HepG2 (cell line): ENCODE measurements around the gene INTS12. TPM values are rescaled to one million over a fixed set of nuclear protein-coding genes. Genes with fewer than 3 reads are reported as not detected.

ENCODE experiments used
- CEBPB ChIP-seq: IDR thresholded peaks from 2 replicates; pipeline ENCODE4 v1.6.1; 2011; ENCODE audit warnings: low read depth, low read length, improper control_type of control experiment, borderline replicate concordance
- MYNN ChIP-seq: sonication (generic); formaldehyde crosslinking; IDR thresholded peaks from 2 replicates; pipeline ENCODE4 v1.4.0; 2020; ENCODE audit warnings: mild to moderate bottlenecking, low read depth, missing genetic modification reagents
- NRL ChIP-seq: sonication (generic); formaldehyde crosslinking; IDR thresholded peaks from 2 replicates; pipeline ENCODE4 v1.5.0; 2020; ENCODE audit warnings: missing genetic modification reagents, mild to moderate bottlenecking, moderate library complexity, borderline replicate concordance
- PCBP1 ChIP-seq: fragments of 200-400 bp; formaldehyde crosslinking; IDR thresholded peaks from 2 replicates; pipeline ENCODE4 v1.6.1; 2017; ENCODE audit warnings: mild to moderate bottlenecking, low read depth, low read length, borderline replicate concordance
- RNF219 ChIP-seq: sonication (generic); formaldehyde crosslinking; IDR thresholded peaks from 2 replicates; pipeline ENCODE4 v1.5.0; 2020; ENCODE audit warnings: mild to moderate bottlenecking, missing genetic modification reagents
- THAP8 ChIP-seq: sonication (generic); formaldehyde crosslinking; IDR thresholded peaks from 2 replicates; pipeline ENCODE4 v1.5.1; 2020; ENCODE audit warnings: missing genetic modification reagents, mild to moderate bottlenecking, borderline replicate concordance
- THYN1 ChIP-seq: sonication (generic); formaldehyde crosslinking; IDR thresholded peaks from 2 replicates; pipeline ENCODE4 v1.8.1; 2023; ENCODE audit warnings: low read depth, mild to moderate bottlenecking, moderate library complexity, missing genetic modification reagents, borderline replicate concordance
- ZNF281 ChIP-seq: sonication (generic); formaldehyde crosslinking; IDR thresholded peaks from 2 replicates; pipeline ENCODE4 v1.4.0; 2020; ENCODE audit warnings: missing genetic modification reagents, borderline replicate concordance
- ZNF383 ChIP-seq: sonication (generic); formaldehyde crosslinking; IDR thresholded peaks from 2 replicates; pipeline ENCODE4 v1.4.0; 2020; ENCODE audit warnings: missing genetic modification reagents, mild to moderate bottlenecking, borderline replicate concordance
- ZSCAN22 ChIP-seq: sonication (generic); formaldehyde crosslinking; IDR thresholded peaks from 2 replicates; pipeline ENCODE4 v1.4.0; 2020; ENCODE audit warnings: mild to moderate bottlenecking, missing genetic modification reagents
- polyA plus RNA-seq, 8 experiments: library from polyadenylated mRNA; depleted of rRNA in 3 of 8; stranded (reverse) in 7 of 8; unstranded in 1 of 8; fragments of >200 nt; fragmentation: Illumina TruSeq in 4 of 8; extraction: Trizol in 4 of 8; gene quantifications; 2 replicates each; pipeline versions ENCODE4 v1.2.1 to v1.2.3, GENCODE V29; 2011 to 2016; ENCODE audit warnings: low read depth in 4 of 8, missing spikeins in 1 of 8, mixed read lengths in 1 of 8; ENCODE audit not compliant: insufficient read depth in 1 of 8
- total RNA-seq, 5 experiments: library from RNA; depleted of rRNA; stranded (reverse); fragments of >200 nt; fragmentation: Illumina TruSeq; extraction: Trizol; gene quantifications; 2 replicates each; pipeline ENCODE4 v1.2.3, GENCODE V29; 2016; ENCODE audit warnings: low read depth in 1 of 5
- TF ChIP-seq, protein P1 (sequence below): sonication (generic); formaldehyde crosslinking; IDR thresholded peaks from 2 replicates; pipeline ENCODE4 v1.9.0; 2022; ENCODE audit warnings: missing genetic modification reagents, mild to moderate bottlenecking, borderline replicate concordance
- TF ChIP-seq, protein P2 (sequence below): sonication (generic); formaldehyde crosslinking; IDR thresholded peaks from 2 replicates; pipeline ENCODE4 v1.5.1; 2020; ENCODE audit warnings: mild to moderate bottlenecking, missing genetic modification reagents
- TF ChIP-seq, protein P3 (sequence below): fragments of 450-650 bp; IDR thresholded peaks from 2 replicates; pipeline ENCODE4 v1.6.1; 2016

Gene INTS12
- total and polyA plus RNA-seq, 2 of the 13 experiments (the other 11 are each of a cell fraction or from before 2014, with no cell fraction given) = 20.2 to 21.1 TPM

DNA sequence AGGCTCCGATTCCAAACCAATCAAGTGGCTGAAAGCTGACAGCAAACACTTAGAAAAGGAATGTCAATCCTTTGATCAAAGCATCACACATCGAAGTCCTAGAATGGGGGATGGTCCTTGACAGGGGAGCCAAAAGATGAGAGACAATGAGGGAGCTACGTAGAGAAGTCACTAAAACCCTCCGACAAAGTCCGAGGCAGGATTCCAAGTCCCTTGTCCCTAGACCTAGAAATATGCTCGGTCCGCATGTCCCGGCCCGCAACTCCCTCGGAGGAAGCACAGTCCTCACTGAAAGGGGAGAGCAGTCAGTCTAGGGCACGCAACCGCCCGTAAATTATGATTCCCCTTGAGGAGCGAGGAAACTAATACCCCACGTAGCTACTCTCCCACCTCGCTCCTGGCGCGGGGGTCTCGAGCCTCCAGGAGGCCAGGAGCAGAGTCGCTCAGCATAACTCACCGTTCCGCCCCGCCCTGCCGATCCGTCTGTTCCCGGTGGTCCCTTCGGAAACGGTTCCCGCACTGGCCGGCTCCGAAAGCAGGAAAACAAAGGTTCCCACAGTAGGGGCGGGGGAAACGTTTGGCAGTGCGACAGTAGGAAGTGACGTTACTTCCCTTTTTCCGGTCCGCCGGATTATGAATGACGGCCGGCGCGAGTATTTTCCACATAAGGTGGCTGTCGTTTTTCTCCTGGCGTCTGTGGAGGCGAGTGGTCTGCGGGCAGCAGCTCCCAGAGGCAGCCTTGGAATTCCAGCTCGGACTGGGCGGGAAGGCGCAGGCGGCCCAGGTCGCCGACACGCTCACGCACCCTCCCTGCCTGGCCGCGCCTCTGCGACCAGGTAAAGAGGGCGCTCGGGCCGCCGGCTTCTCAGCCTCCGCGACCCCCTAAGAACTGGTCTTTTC lies at the start of gene INTS12, which contains the start of gene GSTCD (continued):
- TF ChIP-seq, protein P1, sequence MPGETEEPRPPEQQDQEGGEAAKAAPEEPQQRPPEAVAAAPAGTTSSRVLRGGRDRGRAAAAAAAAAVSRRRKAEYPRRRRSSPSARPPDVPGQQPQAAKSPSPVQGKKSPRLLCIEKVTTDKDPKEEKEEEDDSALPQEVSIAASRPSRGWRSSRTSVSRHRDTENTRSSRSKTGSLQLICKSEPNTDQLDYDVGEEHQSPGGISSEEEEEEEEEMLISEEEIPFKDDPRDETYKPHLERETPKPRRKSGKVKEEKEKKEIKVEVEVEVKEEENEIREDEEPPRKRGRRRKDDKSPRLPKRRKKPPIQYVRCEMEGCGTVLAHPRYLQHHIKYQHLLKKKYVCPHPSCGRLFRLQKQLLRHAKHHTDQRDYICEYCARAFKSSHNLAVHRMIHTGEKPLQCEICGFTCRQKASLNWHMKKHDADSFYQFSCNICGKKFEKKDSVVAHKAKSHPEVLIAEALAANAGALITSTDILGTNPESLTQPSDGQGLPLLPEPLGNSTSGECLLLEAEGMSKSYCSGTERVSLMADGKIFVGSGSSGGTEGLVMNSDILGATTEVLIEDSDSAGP = peak; percentile 96
- TF ChIP-seq, protein P2, sequence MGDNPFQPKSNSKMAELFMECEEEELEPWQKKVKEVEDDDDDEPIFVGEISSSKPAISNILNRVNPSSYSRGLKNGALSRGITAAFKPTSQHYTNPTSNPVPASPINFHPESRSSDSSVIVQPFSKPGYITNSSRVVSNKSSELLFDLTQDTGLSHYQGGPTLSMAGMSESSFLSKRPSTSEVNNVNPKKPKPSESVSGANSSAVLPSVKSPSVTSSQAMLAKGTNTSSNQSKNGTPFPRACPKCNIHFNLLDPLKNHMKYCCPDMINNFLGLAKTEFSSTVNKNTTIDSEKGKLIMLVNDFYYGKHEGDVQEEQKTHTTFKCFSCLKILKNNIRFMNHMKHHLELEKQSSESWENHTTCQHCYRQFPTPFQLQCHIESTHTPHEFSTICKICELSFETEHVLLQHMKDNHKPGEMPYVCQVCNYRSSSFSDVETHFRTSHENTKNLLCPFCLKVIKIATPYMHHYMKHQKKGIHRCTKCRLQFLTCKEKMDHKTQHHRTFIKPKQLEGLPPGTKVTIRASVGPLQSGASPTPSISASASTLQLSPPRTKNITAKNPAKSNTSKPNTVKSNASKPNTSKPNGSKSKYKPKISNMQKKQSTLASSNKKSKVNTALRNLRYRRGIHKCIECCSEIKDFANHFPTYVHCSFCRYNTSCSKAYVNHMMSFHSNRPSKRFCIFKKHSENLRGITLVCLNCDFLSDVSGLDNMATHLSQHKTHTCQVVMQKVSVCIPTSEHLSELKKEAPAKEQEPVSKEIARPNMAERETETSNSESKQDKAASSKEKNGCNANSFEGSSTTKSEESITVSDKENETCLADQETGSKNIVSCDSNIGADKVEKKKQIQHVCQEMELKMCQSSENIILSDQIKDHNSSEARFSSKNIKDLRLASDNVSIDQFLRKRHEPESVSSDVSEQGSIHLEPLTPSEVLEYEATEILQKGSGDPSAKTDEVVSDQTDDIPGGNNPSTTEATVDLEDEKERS (CRISPR knock-in tag) = peak; percentile 93
- TF ChIP-seq THAP8 (CRISPR knock-in tag) (no peak), NRL (CRISPR knock-in tag) (peak; percentile 98), CEBPB (no peak), ZSCAN22 (CRISPR knock-in tag) (0 out of 2 replicates have a peak, but pooled peaks have one; percentile 31), RNF219 (CRISPR knock-in tag) (no peak), PCBP1 (no peak), MYNN (no peak), THYN1 (CRISPR knock-in tag) (no peak; the same call in 1 of the 2 replicates), ZNF281 (CRISPR knock-in tag) (peak; percentile 79), ZNF383 (CRISPR knock-in tag) (peak; percentile 78; the same call in 1 of the 2 replicates)
- TF ChIP-seq, protein P3, sequence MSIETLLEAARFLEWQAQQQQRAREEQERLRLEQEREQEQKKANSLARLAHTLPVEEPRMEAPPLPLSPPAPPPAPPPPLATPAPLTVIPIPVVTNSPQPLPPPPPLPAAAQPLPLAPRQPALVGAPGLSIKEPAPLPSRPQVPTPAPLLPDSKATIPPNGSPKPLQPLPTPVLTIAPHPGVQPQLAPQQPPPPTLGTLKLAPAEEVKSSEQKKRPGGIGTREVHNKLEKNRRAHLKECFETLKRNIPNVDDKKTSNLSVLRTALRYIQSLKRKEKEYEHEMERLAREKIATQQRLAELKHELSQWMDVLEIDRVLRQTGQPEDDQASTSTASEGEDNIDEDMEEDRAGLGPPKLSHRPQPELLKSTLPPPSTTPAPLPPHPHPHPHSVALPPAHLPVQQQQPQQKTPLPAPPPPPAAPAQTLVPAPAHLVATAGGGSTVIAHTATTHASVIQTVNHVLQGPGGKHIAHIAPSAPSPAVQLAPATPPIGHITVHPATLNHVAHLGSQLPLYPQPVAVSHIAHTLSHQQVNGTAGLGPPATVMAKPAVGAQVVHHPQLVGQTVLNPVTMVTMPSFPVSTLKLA = no peak
